ENCODE measurements around the gene PCNP.
"Not testable (repeated sequence)": the region's sequence is repeated elsewhere in the genome, so short reads cannot be mapped to it uniquely, and the experiment has no call there.

Gene PCNP

GRCh38 chr3:101573449-101574387 lies at the start of gene PCNP:
Gene PCNP (plus strand): TSS chr3:101574180. CDS start chr3:101574216, 36 bp downstream.
- peak; percentile 97 for DNase-seq

- no peak for DNase-seq
Observed at GRCh38 chr3:101527441-101527840, 46.5 kb upstream of the PCNP start.

GRCh38 chr3:101527906-101528305 lies 46.1 kb upstream of the PCNP start:
- no peak for DNase-seq

- no peak for DNase-seq
Observed at GRCh38 chr3:101529816-101530685, 43.9 kb upstream of the PCNP start.

- DNase-seq, result no peak
Observed at GRCh38 chr3:101530686-101531047, 43.3 kb upstream of the PCNP start.

- DNase-seq, result no peak
Observed at GRCh38 chr3:101531473-101532086, 42.4 kb upstream of the PCNP start.

- no peak for DNase-seq
Observed at GRCh38 chr3:101532783-101533602, 41.0 kb upstream of the PCNP start.

- no peak for DNase-seq
Observed at GRCh38 chr3:101533603-101533968, 40.4 kb upstream of the PCNP start.

GRCh38 chr3:101535221-101535620 lies 38.8 kb upstream of the PCNP start:
- no peak for DNase-seq

GRCh38 chr3:101536266-101536665 lies 37.7 kb upstream of the PCNP start:
- DNase-seq, result no peak

- not testable (repeated sequence) for DNase-seq
Observed at GRCh38 chr3:101536955-101537354, 37.0 kb upstream of the PCNP start.

GRCh38 chr3:101542957-101543356 lies 31.0 kb upstream of the PCNP start:
- no peak for DNase-seq

GRCh38 chr3:101544161-101544850 lies 29.7 kb upstream of the PCNP start:
- no peak for DNase-seq

- DNase-seq, result no peak
Observed at GRCh38 chr3:101548527-101549105, 25.4 kb upstream of the PCNP start.

- no peak for DNase-seq
Observed at GRCh38 chr3:101549473-101549872, 24.5 kb upstream of the PCNP start.

GRCh38 chr3:101551359-101552081 lies 22.5 kb upstream of the PCNP start:
- DNase-seq, result not testable (repeated sequence)

- DNase-seq, result not testable (repeated sequence)
Observed at GRCh38 chr3:101553381-101553780, 20.6 kb upstream of the PCNP start.

- DNase-seq, result no peak
Observed at GRCh38 chr3:101556064-101556463, 17.9 kb upstream of the PCNP start.

- peak; percentile 89 for DNase-seq
Observed at GRCh38 chr3:101561630-101562328, 12.2 kb upstream of the PCNP start, which contains the start of gene TRMT10C. Gene TRMT10C (plus strand): TSS chr3:101561868. CDS start chr3:101564782, 2,914 bp downstream.

All from NCI-H69 (cell line).